Stomach (tissue), 9 donors: ENCODE measurements around the gene RDH12. TPM values are rescaled to one million over a fixed set of nuclear protein-coding genes. Genes with fewer than 3 reads are reported as not detected.

Source experiments
- DNase-seq, 2 donors: peaks; one replicate each; pipeline versions ENCODE4 v3.0.0 to v3.0.0-alpha.2; 2013 to 2019
- H3K27ac ChIP-seq, 5 donors: fragments of 200-600 bp in 4 of 5; sonication (generic) in 4 of 5; one replicate each; pipeline ENCODE4 v1.5.1; 2013 to 2019; ENCODE audit warnings: mild to moderate bottlenecking in 1 of 5, moderate library complexity in 1 of 5
- H3K27me3 ChIP-seq, 3 donors: fragments of 200-600 bp; sonication (generic); one replicate each; pipeline ENCODE4 v1.5.1; 2017 to 2019; ENCODE audit warnings: mixed run types in 1 of 3
- H3K36me3 ChIP-seq, 4 donors: fragments of 200-600 bp; sonication (generic); 1 replicate in 3 of 4; 2 replicates in 1 of 4; pipeline ENCODE4 v1.5.1; 2016 to 2019
- H3K4me1 ChIP-seq, 4 donors: fragments of 200-600 bp; sonication (generic); one replicate each; pipeline ENCODE4 v1.5.1; 2016 to 2019
- H3K4me3 ChIP-seq, 4 donors: fragments of 200-600 bp; sonication (generic) in 3 of 4; one replicate each; pipeline ENCODE4 v1.5.1; 2016 to 2019; ENCODE audit warnings: mild to moderate bottlenecking in 1 of 4
- H3K9me3 ChIP-seq, 4 donors: fragments of 200-600 bp; sonication (generic); one replicate each; pipeline ENCODE4 v1.5.1; 2016 to 2019
- EP300 ChIP-seq: sonication (generic); formaldehyde crosslinking; IDR thresholded peaks from one replicate; pipeline ENCODE4 v1.6.1; 2017; ENCODE audit warnings: antibody characterized with exemption
- POLR2A ChIP-seq, 4 donors: fragments of 450-650 bp; IDR thresholded peaks; one replicate each; pipeline ENCODE4 v1.6.1; 2016; ENCODE audit warnings: antibody characterized with exemption in 4 of 4, control low read depth in 2 of 4, mild to moderate bottlenecking in 1 of 4, moderate library complexity in 1 of 4
- POLR2AphosphoS5 ChIP-seq, 3 donors: sonication (generic); formaldehyde crosslinking; IDR thresholded peaks; one replicate each; pipeline ENCODE4 v1.6.1; 2016; ENCODE audit warnings: antibody characterized with exemption in 3 of 3
- WGBS, 5 donors: extraction: QIAGEN DNeasy Blood & Tissue Kit in 3 of 5; methylation state at CpG; one replicate each; pipeline versions ENCODE4 v1.1.5 to v1.1.7; 2013 to 2018; 5-methylcytosine and 5-hydroxymethylcytosine counted together
- intact Hi-C: fragments of 100-400 bp; cut with DNase I; formaldehyde crosslinking; loops from one replicate; pipeline ENCODE4 v1.15.1; 2023; ENCODE audit warnings: low total_unique reads
- polyA plus RNA-seq, 3 donors: library from polyadenylated mRNA; stranded (reverse); fragments of 200-250 nt; gene quantifications; one replicate each; pipeline ENCODE4 v1.2.3, GENCODE V29; 2013
- total RNA-seq, 5 donors: library from RNA; depleted of rRNA; stranded (reverse); fragments of >200 nt; gene quantifications; one replicate each; pipeline versions ENCODE4 v1.1.0 to v1.2.3, GENCODE V29; 2014 to 2016
- TF ChIP-seq, protein P1 (sequence below), 7 experiments: fragments of 450-650 bp in 4 of 7; fragments of 200-600 bp in 3 of 7; sonication (generic) in 3 of 7; IDR thresholded peaks; one replicate each; pipeline ENCODE4 v1.5.1; 2016 to 2019; ENCODE audit warnings: antibody characterized with exemption in 7 of 7, control low read depth in 2 of 7, mild to moderate bottlenecking in 1 of 7
- donor health status: healthy with polysubstance abuse.
- donor health status: Bipolar disorder and iron deficiency.
- donor health status: healthy.

The RDH12 gene
- total and polyA plus RNA-seq, 8 donors, result 0.45 to 15.4 (median 5.4) TPM; not detected in 2

- TF ChIP-seq, protein P1, sequence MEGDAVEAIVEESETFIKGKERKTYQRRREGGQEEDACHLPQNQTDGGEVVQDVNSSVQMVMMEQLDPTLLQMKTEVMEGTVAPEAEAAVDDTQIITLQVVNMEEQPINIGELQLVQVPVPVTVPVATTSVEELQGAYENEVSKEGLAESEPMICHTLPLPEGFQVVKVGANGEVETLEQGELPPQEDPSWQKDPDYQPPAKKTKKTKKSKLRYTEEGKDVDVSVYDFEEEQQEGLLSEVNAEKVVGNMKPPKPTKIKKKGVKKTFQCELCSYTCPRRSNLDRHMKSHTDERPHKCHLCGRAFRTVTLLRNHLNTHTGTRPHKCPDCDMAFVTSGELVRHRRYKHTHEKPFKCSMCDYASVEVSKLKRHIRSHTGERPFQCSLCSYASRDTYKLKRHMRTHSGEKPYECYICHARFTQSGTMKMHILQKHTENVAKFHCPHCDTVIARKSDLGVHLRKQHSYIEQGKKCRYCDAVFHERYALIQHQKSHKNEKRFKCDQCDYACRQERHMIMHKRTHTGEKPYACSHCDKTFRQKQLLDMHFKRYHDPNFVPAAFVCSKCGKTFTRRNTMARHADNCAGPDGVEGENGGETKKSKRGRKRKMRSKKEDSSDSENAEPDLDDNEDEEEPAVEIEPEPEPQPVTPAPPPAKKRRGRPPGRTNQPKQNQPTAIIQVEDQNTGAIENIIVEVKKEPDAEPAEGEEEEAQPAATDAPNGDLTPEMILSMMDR (IDR thresholded peaks at IDR 0.05), result no peak
- TF ChIP-seq POLR2AphosphoS5 (IDR thresholded peaks at IDR 0.05), result peak in 1 of 3 donors; percentile 3
- Histone ChIP-seq H3K27me3 (peaks cover 0 to 4% (median 0%) of the 10 kb centered on the region in 3 donors), H3K4me3 (peak overlapping the region in 2 of 4 donors; percentile 11 to 23), H3K36me3 (no peaks in the 10 kb centered on the region), H3K27ac (peak overlapping the region; percentile 57 to 78 (median 67)), H3K4me1 (peaks cover 0 to 4% (median 1%) of the 10 kb centered on the region in 4 donors), H3K9me3 (no peaks in the 10 kb centered on the region)
- DNase-seq, result peak; percentile 66 to 84
- intact Hi-C loops, result no loop called here
- WGBS, 5 donors, result 22 to 45% (median 24%) methylated on average over 13 to 21 of the region's 21 CpGs
Observed at GRCh38 chr14:67729072-67729885, 27.6 kb downstream of the RDH12 start.

DNA sequence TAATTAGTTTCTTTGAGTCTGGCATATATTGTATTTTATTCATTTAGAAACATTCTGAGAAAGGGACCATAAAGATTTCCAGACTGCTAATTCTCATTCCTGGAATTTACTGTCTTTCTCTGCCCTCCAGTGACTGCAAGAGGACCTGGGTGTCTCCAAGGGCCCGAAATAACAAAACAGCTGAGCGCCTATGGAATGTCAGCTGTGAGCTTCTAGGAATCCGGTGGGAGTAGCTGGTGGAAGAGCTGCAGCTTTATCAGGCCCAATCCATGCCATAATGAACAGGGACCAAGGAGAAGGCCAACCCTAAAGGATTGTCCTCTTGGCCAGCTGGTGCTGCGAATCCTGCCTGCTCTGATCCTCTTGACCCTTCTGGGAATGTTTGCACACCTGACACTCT, 31.9 kb downstream of the RDH12 start:
- no peak overlapping the region for H3K27ac ChIP-seq
- H3K9me3 ChIP-seq, result no peaks in the 10 kb centered on the region
- intact Hi-C loops, result no loop called here
- H3K4me3 ChIP-seq, result no peak overlapping the region
- peaks cover 0 to 23% (median 17%) of the 10 kb centered on the region in 4 donors for H3K4me1 ChIP-seq
- no peak for DNase-seq
- no peaks in the 10 kb centered on the region for H3K36me3 ChIP-seq
- H3K27me3 ChIP-seq, result no peaks in the 10 kb centered on the region
- 77 to 86% (median 79%) methylated on average over 4 of the region's 4 CpGs for WGBS, 5 donors
- TF ChIP-seq, protein P1 (IDR thresholded peaks at IDR 0.05), result no peak
- TF ChIP-seq EP300 (no peak), POLR2A (IDR thresholded peaks at IDR 0.05) (no peak), POLR2AphosphoS5 (IDR thresholded peaks at IDR 0.05) (no peak)

GRCh38 chr14:67734675-67735074, 33.0 kb downstream of the RDH12 start:
- Histone ChIP-seq H3K27me3 (no peaks in the 10 kb centered on the region), H3K9me3 (no peaks in the 10 kb centered on the region), H3K4me1 (peaks cover 5 to 34% (median 14%) of the 10 kb centered on the region in 4 donors), H3K27ac (no peak overlapping the region), H3K36me3 (no peaks in the 10 kb centered on the region), H3K4me3 (no peak overlapping the region)
- intact Hi-C loops, result no loop called here
- no peak for DNase-seq
- WGBS, 5 donors, result 54 to 79% (median 78%) methylated on average over 3 of the region's 3 CpGs
- TF ChIP-seq, protein P1 (IDR thresholded peaks at IDR 0.05), result no peak
- TF ChIP-seq POLR2AphosphoS5 (IDR thresholded peaks at IDR 0.05), result no peak

GRCh38 chr14:67735336-67736147, 33.9 kb downstream of the RDH12 start:
- peak overlapping the region; percentile 8 to 59 (median 43) for H3K27ac ChIP-seq
- H3K9me3 ChIP-seq, result no peaks in the 10 kb centered on the region
- H3K27me3 ChIP-seq, result no peaks in the 10 kb centered on the region
- no peak for TF ChIP-seq POLR2AphosphoS5 (IDR thresholded peaks at IDR 0.05)
- TF ChIP-seq, protein P1 (IDR thresholded peaks at IDR 0.05), result no peak
- TF ChIP-seq POLR2A (IDR thresholded peaks at IDR 0.05), result no peak
- TF ChIP-seq EP300, result no peak
- intact Hi-C loops, result no loop called here
- 65 to 73% (median 66%) methylated on average over 10 of the region's 10 CpGs for WGBS, 5 donors
- DNase-seq, result peak; percentile 53 to 62
- no peaks in the 10 kb centered on the region for H3K36me3 ChIP-seq
- peaks cover 5 to 36% (median 14%) of the 10 kb centered on the region in 4 donors for H3K4me1 ChIP-seq
- no peak overlapping the region for H3K4me3 ChIP-seq
